SIG-M5 (cell line): Measurements from ENCODE around the gene NPB.
A peak's percentile ranks its signal among the peaks of the same experiment; 100 is the strongest.
"Not testable (repeated sequence)": the region's sequence is repeated elsewhere in the genome, so short reads cannot be mapped to it uniquely, and the experiment has no call there.

Source experiments
- DNase-seq: peaks from one replicate; lab custom pipeline; 2025; lab: John Stamatoyannopoulos, UW

The NPB gene

DNA sequence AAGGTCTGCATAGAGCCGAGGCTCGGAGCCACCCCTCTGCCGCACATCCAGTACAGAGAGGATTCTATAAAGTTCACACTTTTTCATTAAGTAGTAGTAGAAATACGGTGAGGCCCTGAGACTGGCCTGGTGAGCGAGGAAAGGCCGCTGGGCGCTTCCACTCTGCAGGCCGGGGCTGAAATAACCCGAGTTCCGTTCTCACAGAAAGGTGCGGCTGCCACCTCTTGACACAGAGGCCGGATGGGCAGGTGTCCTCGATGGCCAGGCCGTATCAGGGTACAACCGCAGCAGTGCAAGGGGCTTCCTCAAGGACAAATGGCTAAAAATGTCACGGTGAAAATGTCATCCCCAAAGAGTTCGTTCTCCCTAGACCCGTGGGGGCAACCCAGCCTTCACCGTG, 9.9 kb downstream of the NPB start:
- DNase-seq = no peak

DNA sequence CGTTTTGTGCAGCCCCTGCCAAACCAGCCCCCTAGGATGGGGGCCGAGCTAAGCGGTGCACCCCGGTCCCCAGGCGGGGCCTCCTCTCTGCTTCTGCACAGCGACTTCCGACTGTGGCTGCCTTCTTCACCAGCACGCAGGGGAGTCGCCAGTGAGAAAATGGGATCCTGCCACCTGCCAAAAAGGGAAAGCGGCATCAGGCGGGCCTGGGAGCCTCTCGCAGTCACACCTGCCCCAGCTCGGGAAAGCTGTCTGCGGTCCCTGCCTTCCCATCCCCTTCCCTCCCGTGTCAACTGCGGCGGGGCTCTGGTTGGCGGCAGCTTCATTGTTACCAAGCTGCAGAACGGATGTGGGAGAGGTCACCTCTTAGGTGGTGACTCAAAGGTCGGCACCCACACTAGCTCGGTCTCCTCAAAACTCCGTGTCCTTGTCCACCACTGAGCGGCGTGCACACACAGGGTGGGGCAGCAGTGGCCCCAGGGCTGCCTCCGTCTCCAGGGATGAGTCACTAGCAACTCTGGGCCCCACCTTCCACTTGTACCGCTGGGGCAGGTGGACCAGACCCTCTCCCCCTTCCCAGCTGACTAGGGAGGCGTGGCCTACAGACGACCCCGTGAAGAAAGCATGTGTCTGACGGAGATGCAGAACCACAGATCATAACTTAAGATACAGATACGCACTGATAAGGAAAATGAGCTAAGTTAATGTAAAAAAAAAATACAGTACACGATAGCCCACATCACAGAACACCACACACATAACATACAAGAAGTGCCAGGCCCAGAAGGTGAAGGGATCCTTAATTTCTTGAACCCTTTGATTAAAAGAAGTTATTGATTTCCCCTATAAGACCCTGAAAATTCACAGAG, 10.6 kb downstream of the NPB start:
- DNase-seq = no peak

DNA sequence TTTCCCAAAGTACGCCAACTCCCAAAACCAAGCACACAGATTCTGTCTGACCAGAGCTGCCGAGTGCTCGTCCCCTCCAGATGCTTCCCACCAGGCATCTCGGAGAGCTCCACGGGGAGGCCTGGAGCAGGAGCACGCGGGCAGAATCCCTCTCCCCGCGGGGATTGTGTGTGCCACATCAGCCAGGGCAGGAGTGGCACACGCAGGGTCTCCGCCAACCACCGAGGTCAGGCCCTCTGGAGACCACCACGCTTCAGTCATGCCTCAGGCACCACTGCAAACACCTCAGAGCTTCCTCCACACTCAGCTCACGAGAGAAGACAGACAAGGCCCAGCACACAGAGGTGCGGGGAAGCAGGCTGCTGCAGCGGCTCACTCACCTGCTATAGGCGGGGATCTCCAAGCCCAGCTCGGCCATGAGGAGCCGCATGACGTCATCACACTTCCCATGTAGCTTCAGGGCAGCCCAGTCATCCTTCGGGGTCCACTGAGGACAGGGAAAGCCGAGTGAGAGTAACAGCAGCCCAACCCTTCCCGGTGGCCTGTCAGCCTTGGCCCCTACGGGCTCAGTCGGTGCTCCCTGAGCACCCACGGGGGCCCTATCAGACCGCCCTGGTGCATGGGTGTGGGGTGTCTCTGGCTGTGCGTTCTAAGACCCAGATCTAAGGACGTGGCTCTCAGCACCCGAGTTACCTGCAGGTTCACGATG, 11.5 kb downstream of the NPB start:
- no peak for DNase-seq

- no peak for DNase-seq
Measured at GRCh38 chr17:81914103-81914850, 12.2 kb downstream of the NPB start.

DNA sequence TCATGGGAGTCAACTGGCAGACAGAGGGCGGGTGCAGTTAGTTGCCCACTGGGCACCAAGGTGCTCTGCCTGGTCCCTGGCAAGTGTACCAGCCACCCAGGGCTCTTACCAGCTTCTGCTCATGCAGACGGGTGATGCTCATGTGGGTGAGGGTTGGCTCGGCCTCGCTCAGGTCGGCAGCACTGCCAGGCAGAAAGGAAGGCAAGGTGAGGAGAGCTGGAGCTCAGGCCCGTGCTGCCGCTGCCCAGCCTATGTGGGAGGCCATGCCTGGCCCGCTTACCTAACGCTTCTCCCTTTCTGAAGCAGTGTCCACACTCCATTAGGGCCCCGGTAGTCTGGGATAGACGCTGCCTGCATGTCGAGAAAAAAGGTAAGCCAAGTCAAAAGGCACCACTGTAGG, 13.3 kb downstream of the NPB start:
- no peak for DNase-seq

DNA sequence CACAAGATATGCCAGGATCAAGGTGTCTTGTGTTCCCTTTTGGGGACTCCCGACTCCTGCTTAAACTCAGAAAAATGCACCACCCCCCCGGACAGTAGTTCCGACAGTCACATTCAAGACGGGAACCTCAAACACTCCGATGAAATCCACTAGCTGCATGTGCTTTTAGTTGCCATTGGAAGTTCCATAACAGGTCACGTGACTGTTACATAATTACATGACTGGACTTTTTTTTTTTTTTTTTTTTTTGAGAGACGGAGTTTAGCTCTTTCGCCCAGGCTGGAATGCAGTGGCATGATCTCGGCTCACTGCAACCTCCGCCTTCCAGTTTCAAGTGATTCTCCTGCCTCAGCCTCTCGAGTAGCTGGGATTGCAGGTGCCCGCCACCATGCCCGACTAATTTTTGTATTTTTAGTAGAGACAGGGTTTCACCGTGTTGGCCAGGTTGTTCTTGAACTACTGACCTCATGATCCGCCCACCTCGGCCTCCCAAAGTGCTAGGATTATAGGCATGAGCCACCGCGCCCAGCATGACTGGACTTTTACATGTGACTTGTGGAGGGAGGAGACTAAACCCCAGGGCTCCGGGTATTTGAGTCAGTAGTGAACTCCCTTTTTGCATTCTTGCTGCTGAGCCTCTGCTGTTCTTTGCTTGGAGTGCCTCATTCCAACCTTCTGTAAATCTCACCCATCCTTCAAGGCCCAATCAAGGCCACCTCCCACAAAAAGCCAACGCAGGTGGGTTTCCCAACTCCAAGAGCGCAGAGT, 14.4 kb downstream of the NPB start:
- no peak for DNase-seq

DNA sequence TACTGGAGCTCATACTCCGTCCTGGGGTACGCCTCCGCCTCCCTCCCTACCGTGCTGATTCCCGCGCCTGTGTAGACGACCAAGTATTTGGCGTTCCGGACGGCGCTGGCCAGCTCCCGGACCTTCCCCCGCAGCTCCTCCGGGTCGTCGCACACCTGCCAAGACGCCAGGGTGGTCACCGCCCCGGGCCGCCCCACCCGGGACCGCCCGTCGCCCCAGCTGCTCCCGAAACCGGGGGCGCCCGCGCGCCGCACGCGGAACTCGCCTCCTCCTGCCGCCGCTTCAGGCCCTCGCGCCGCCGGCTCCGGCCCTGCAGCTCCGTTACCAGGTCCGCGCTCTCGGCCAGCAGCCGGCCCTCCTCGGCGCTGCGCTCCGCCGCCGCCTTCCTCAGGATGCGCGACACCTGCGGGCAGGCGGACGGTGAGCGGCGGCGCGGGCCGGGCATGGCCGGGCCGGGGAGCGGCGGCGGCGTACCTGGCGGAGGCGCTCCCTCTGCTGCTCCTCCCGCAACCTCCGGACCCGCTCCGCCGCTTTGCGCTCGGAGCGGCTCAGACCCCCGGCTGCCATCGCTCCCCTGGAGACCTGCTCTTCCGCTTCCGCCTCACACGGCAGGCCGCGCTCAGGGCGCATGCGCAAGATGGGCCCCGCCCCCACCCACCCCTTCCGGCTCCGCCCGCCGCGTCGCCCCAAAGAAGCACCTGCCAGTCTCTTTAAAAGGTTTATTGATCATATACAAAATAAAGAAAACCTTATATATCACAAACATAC, 15.7 kb downstream of the NPB start, which contains the start of gene SIRT7:
SIRT7 (minus strand) TSS at position 612 of the 768 bp plus-strand sequence; CDS start at position 567, 45 bp downstream.
- DNase-seq = no peak

GRCh38 chr17:81918333-81918669, 16.3 kb downstream of the NPB start:
- DNase-seq = not testable (repeated sequence)

GRCh38 chr17:81918832-81919545, 17.0 kb downstream of the NPB start:
- no peak for DNase-seq

DNA sequence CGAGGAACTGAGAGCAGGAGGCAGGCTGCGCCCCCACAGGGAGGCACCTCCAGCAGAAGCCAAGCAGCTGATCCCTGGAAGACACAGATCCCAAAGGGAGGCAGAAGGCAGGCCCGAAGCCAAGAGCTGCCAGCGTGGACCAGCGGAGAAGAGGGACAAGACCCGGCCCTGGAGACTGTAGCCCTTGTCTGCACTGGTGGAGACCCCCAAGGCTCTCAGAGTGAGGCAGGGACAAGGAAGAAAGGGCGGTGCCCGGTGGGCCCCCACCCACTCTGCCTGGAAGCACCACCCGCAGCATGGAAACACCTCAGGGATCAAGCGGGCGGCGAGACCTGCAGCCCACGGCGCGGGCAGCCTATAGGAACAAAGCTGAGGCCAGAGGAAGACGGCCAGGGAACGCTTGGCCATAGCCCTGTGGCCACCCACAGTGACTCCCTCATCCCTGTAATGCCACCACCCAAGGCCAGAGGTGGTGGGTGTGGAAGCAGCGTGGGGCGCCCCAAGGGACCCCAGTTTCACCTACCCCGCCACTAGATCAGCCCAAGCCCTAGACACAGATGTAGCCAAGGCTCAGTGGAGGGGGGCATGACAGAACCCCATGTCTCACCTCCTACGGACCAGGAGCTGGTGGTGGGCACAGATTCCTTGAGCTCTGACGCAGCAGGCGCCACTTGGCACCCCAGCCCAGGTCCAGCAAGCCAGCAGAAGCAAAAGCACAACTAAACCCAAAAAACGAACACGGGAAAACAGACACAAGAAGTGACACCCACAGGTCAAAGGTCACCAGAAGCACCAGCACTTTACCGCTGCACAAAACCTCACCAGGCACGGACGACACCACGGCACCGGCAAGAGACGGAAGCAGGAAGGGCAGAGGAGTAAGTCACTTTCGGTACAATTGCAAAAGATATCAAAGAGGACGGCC, 18.8 kb downstream of the NPB start:
- peak; percentile 40 for DNase-seq

- no peak for DNase-seq
Measured at GRCh38 chr17:81921537-81921862, 19.5 kb downstream of the NPB start.

DNA sequence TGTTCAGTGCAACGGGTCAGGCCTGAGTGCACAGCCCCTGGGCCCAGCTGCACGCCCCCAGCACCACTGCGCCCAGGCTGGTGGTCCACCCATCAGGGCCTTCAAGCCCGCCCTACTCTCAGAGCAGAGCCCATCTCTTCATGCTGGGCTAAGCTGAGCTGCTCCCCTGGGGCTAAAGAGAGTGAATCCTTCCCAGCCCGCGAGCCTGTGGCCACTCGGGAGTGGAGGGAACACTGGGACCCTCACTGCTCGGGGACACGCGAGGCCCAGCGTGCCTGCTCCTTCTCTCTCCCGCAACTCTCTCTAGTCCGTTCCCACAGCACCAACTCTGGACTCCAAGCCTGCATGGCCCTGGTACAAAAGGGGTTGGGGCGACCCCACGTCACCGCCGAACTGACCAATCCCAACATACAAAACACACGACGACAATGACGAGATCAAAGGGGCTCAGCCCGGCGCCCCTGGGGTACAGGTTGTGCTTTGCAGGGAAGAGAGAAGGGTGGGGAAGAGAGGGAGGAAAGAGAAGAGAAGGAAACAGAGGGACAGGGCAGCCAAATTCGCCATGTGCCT, 20.0 kb downstream of the NPB start:
- no peak for DNase-seq

DNA sequence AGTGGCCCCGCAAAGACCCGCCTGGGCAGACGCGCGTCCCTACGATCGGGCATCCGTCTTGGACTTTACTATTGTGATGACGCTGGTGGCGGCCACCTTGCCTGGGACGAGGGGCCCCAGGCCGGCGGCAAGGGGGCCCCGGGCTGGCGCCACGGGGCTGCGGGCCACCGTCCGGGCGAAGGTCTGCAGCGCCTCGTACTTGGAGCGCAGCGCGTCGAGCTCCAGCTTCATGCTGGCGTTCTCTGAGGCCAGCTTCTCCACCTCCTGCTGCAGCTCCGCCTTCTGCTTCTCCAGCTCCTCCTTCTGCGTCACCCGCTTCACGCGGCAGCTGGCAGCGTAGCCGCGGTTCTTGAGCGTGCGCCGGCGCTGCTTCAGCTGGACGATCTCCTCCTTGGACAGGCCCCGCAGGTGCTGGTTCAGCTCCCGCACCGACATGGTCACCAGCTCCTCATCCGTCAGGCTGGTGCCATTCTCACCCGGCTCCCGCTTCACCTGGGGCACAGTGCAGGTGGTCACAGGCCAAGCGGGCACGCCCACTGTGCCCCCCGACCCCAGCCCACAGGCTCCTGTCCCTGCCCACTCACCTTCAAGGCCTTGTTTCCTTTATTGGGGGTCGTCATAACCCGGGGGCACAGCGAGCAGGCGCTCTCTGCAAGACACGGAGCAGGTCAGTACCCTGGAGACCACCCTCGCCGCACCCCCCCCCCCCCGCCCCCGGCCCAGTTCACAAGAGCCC, 20.7 kb downstream of the NPB start:
- DNase-seq = peak; percentile 67

GRCh38 chr17:81923302-81924260, 21.5 kb downstream of the NPB start:
- DNase-seq = peak; percentile 87

- no peak for DNase-seq
Measured at GRCh38 chr17:81924557-81925532, 22.8 kb downstream of the NPB start.

GRCh38 chr17:81925860-81926450, 23.9 kb downstream of the NPB start:
- DNase-seq = peak; percentile 45
